ENCODE data around the gene IGFBP1. TPM values are rescaled to one million over a fixed set of nuclear protein-coding genes. Genes with fewer than 3 reads are reported as not detected.
"Not testable (repeated sequence)": the region's sequence is repeated elsewhere in the genome, so short reads cannot be mapped to it uniquely, and the experiment has no call there.

Gene IGFBP1
- total RNA-seq, result 1 to 10 TPM in 1 of 4 donors, under 1 TPM in 1, not detected in 2; 0.49 to 3.6 TPM

DNA sequence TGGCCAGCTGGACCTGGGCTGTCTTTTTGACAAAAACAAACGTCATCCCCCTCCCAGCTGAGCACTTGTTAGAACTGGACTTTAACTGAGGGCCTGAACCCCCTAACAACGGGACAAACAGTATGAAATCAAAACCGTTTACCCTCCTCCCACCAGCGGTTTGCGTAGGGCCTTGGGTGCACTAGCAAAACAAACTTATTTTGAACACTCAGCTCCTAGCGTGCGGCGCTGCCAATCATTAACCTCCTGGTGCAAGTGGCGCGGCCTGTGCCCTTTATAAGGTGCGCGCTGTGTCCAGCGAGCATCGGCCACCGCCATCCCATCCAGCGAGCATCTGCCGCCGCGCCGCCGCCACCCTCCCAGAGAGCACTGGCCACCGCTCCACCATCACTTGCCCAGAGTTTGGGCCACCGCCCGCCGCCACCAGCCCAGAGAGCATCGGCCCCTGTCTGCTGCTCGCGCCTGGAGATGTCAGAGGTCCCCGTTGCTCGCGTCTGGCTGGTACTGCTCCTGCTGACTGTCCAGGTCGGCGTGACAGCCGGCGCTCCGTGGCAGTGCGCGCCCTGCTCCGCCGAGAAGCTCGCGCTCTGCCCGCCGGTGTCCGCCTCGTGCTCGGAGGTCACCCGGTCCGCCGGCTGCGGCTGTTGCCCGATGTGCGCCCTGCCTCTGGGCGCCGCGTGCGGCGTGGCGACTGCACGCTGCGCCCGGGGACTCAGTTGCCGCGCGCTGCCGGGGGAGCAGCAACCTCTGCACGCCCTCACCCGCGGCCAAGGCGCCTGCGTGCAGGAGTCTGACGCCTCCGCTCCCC is at the start of gene IGFBP1:
IGFBP1 (plus strand) TSS at position 304 of the 808 bp plus-strand sequence; CDS start at position 469, 165 bp downstream.
- no peak within 1 kb of the TSS for H3K27ac ChIP-seq
- no peaks in the 10 kb centered on the region for H3K4me1 ChIP-seq
- in situ Hi-C loops (cut with MboI; ENCODE audit: low sequenced_read_pairs in 4 of 4), result no loop called here
- DNase-seq (no peak), ATAC-seq (no peak)
- intact Hi-C loops (cut with DNase I; ENCODE audit: low total_unique reads), result no loop called here
- peaks cover 27 to 38% (median 33%) of the 10 kb centered on the region in 3 donors for H3K27me3 ChIP-seq
- no peaks in the 10 kb centered on the region for H3K9me3 ChIP-seq
- H3K4me3 ChIP-seq, result peak within 1 kb of the TSS in 2 of 4 donors; percentile 4 to 7
- H3K36me3 ChIP-seq, result no peaks in the 10 kb centered on the region
- TF ChIP-seq, protein P1, sequence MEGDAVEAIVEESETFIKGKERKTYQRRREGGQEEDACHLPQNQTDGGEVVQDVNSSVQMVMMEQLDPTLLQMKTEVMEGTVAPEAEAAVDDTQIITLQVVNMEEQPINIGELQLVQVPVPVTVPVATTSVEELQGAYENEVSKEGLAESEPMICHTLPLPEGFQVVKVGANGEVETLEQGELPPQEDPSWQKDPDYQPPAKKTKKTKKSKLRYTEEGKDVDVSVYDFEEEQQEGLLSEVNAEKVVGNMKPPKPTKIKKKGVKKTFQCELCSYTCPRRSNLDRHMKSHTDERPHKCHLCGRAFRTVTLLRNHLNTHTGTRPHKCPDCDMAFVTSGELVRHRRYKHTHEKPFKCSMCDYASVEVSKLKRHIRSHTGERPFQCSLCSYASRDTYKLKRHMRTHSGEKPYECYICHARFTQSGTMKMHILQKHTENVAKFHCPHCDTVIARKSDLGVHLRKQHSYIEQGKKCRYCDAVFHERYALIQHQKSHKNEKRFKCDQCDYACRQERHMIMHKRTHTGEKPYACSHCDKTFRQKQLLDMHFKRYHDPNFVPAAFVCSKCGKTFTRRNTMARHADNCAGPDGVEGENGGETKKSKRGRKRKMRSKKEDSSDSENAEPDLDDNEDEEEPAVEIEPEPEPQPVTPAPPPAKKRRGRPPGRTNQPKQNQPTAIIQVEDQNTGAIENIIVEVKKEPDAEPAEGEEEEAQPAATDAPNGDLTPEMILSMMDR (IDR thresholded peaks at IDR 0.05 in 4 of 5, conservative IDR thresholded peaks at IDR 0.05 in 1 of 5), result no peak
- TF ChIP-seq POLR2A (IDR thresholded peaks at IDR 0.05), result no peak

DNA sequence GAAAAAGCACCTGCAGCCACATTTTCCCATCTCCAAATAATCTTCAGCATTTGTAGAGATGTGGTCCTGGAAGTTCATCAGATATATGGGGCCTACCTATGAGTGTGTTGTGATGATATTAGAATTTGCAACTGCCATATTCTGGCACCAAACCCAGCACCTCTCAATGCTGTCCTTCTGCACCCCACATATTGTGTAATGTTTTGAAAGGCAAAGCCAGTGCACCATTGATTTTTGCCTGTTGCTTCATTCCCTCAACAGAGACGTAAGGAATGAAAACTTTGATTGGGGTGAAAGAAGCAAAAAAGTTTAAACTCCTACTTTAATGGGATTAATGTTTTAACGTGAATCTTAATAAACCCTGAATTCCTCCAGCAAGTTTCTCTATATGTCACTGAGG is 49.4 kb upstream of the IGFBP1 start:
- in situ Hi-C loops (cut with MboI; ENCODE audit: low sequenced_read_pairs in 4 of 4); H3K27me3 ChIP-seq; ATAC-seq; H3K27ac ChIP-seq; H3K4me3 ChIP-seq; intact Hi-C loops (cut with DNase I; ENCODE audit: low total_unique reads); DNase-seq; H3K36me3 ChIP-seq; H3K4me1 ChIP-seq; H3K9me3 ChIP-seq: not testable (repeated sequence)

DNA sequence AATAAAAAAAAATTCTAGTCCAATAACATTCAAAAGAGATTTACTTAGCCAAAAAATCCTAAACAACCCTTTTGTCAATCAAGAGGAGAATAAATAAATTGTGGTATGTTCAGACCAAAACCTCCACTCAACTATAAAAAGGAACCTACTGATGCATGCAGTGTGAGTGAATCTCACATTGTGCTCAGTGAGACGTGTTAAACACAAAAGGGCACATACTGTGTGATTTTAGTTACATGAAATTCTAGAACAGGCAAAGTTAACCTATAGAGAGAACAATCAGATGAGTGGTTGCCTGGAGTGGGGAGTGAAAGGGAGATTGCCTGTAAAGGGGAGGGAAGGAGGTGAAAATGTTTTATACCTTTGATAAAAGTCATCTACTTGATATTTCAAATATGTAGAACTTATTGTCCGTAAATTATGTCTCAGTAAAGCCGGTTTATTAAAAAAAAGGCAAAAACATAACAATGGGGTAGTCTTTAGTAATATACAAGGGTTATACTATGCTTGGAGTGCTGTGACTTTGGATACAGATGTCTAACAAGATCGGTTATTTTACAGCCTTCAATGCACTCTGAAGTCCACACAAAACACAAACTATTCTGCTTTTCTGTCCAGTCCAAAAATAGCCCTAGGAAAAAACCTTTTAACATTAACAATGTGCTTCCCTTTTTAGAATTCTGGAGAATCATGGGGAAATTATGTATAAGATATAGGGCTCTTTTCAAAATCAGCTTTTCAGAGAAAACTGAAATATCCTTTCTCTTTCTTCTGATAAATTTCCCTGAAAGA is 46.2 kb upstream of the IGFBP1 start:
- DNase-seq; H3K36me3 ChIP-seq; H3K4me3 ChIP-seq; H3K9me3 ChIP-seq; H3K27ac ChIP-seq; intact Hi-C loops (cut with DNase I; ENCODE audit: low total_unique reads); H3K4me1 ChIP-seq; ATAC-seq; H3K27me3 ChIP-seq; in situ Hi-C loops (cut with MboI; ENCODE audit: low sequenced_read_pairs in 4 of 4): not testable (repeated sequence)

DNA sequence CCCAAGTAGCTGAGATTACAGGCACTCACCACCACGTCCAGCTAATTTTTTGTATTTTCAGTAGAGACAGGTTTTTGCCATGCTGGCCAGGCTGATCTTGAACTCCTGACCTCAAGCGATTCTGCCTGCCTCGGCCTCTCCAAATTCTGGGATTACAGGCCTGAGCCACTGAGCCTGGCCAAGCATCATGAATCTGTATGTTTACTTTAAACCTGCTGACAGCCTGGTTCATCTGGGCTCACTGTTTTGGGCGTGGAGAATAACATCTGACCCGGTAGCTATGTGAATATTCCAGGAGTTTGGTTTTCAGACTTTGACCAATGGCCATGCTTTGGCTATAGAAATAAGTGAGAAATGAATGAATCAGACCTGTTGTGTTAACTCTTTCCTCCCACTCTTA is 41.8 kb upstream of the IGFBP1 start:
- H3K4me1 ChIP-seq; H3K27ac ChIP-seq; H3K9me3 ChIP-seq; H3K4me3 ChIP-seq; intact Hi-C loops (cut with DNase I; ENCODE audit: low total_unique reads); H3K27me3 ChIP-seq; H3K36me3 ChIP-seq; DNase-seq; in situ Hi-C loops (cut with MboI; ENCODE audit: low sequenced_read_pairs in 4 of 4); ATAC-seq: not testable (repeated sequence)

DNA sequence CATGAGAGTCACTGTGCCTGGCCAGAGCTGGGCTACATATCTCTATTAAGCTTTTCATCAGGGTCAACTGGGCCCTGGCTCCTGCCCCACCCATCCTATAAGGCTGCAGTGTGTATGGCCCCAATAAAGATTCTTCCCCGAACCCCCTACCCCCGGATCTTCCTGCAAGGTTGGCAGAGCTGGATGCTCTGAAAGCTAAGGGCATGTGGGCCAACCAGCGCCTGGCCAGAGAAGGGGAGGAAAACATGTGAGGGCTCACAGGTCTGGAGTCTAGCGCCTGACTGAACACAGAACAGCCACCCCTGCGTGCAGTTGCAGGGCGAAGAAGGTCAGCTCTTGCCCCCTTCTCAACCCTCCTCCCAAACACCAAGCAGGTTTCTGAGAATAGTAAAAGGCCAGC is 39.6 kb upstream of the IGFBP1 start:
- intact Hi-C loops (cut with DNase I; ENCODE audit: low total_unique reads); ATAC-seq; H3K4me3 ChIP-seq; H3K4me1 ChIP-seq; H3K9me3 ChIP-seq; H3K27ac ChIP-seq; H3K36me3 ChIP-seq; H3K27me3 ChIP-seq; in situ Hi-C loops (cut with MboI; ENCODE audit: low sequenced_read_pairs in 4 of 4); DNase-seq: not testable (repeated sequence)

DNA sequence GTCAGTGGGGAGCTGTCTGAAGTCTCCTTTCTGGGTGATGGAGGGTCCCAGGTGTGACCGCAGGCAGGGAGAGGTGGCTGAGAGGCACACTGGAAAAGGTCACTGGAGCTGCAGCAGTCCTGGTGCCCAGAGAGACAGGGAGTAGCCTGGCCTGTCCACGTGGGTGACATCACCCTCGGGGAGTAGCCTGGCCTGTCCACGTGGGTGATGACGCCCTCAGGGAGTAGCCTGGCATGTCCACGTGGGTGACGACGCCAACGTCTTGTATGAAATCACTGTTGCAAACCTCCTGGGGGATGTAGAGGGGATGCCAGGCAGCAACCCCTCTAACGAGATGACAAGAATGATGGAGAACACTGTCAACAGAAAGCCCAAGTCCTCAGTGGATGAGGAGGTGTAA is 35.3 kb upstream of the IGFBP1 start:
- H3K27me3 ChIP-seq, H3K27ac ChIP-seq, H3K9me3 ChIP-seq, DNase-seq, H3K4me3 ChIP-seq, H3K4me1 ChIP-seq, H3K36me3 ChIP-seq, ATAC-seq: not testable (repeated sequence)
- in situ Hi-C loops (cut with MboI; ENCODE audit: low sequenced_read_pairs in 4 of 4) (loop anchor here (25.0 kb wide), 2 partner anchors 191 to 691 kb away; partner anchors contain the start of gene RAMP3 (in 4 of the 4)), intact Hi-C loops (cut with DNase I; ENCODE audit: low total_unique reads) (loop anchor here (10.0 kb wide), 1 partner anchor 698 kb away; the partner anchor contains the start of gene RAMP3)

DNA sequence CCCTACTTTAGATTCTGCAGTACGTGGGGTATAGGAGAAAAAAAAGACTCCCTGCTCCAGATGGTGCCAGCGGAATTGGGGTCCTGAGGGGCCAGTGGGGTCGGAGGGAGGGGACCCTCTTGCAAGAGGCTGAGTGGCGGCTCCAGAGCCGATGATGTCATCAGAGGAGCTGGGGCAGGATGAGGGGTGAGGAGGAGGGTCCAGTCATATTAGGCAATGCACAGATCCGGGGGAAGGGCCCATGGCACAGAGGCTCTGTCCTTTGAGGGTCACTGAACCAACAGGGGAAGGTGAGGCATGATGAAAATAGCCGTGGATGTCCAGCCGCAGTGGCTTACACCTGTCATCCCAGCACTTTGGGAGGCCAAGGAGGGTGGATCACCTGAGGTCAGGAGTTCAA is 34.8 kb upstream of the IGFBP1 start:
- H3K27me3 ChIP-seq, H3K4me3 ChIP-seq, H3K36me3 ChIP-seq, H3K9me3 ChIP-seq, H3K4me1 ChIP-seq, DNase-seq, H3K27ac ChIP-seq, ATAC-seq: not testable (repeated sequence)
- intact Hi-C loops (cut with DNase I; ENCODE audit: low total_unique reads), result loop anchor here (10.0 kb wide), 1 partner anchor 699 kb away; the partner anchor contains the start of gene RAMP3
- in situ Hi-C loops (cut with MboI; ENCODE audit: low sequenced_read_pairs in 4 of 4), result loop anchor here (25.0 kb wide), 2 partner anchors 191 to 691 kb away; partner anchors contain the start of gene RAMP3 (in 4 of the 4)

DNA sequence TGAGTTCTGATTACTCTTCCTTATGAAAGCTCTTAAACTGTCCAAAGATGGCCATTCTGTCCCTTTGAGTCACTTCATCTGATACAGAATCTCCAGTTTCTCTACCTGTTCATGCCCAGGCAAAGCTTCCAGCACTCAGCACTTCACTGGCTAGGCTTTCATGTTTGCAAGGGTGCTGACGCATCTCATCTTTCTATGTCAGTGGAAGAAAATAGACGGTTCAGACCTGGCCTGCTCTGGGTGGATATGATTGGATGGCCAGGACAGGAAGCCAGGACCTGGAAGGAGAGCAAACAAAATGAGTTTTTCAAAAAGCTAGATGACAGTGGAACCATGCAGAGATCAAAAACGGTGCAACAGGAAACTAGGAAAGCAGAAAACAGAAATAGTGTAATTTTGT is 32.6 kb upstream of the IGFBP1 start:
- intact Hi-C loops (cut with DNase I; ENCODE audit: low total_unique reads) (loop anchor here (10.0 kb wide), 1 partner anchor 701 kb away; the partner anchor contains the start of gene RAMP3), in situ Hi-C loops (cut with MboI; ENCODE audit: low sequenced_read_pairs in 4 of 4) (loop anchor here (25.0 kb wide), 2 partner anchors 193 to 693 kb away; partner anchors contain the start of gene RAMP3 (in 4 of the 4))
- H3K9me3 ChIP-seq, H3K4me3 ChIP-seq, DNase-seq, H3K4me1 ChIP-seq, H3K36me3 ChIP-seq, ATAC-seq, H3K27ac ChIP-seq, H3K27me3 ChIP-seq: not testable (repeated sequence)

DNA sequence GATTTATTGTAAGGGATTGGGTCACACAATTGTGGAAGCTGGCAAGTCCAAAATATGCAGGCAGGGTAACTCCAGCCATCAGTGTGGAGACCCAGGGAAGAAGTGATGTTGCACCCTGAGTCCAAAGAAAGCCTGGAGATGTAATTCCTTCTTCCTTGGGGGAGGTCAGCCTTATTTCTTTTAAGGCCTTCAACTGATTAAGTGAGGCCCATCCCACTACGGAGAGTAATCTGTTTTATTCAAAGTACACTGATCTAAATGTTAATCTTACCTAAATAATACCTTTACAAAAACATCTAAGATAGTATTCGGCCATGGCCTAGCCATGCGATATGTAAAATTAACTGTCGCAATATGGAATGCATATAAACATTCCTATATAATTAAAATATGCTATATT is 31.4 kb upstream of the IGFBP1 start:
- not testable (repeated sequence) for H3K4me1 ChIP-seq, H3K27me3 ChIP-seq, ATAC-seq, DNase-seq, H3K27ac ChIP-seq, H3K4me3 ChIP-seq, H3K36me3 ChIP-seq, H3K9me3 ChIP-seq
- in situ Hi-C loops (cut with MboI; ENCODE audit: low sequenced_read_pairs in 4 of 4) (loop anchor here (25.0 kb wide), 2 partner anchors 195 to 695 kb away; partner anchors contain the start of gene RAMP3 (in 4 of the 4)), intact Hi-C loops (cut with DNase I; ENCODE audit: low total_unique reads) (loop anchor here (10.0 kb wide), 1 partner anchor 702 kb away; the partner anchor contains the start of gene RAMP3)
